HG03571 (cell line): ENCODE results near the gene PPARG.
"Not testable (repeated sequence)": the region's sequence is repeated elsewhere in the genome, so short reads cannot be mapped to it uniquely, and the experiment has no call there.

Source experiments
- ATAC-seq: cut with Tn5 transposase; IDR thresholded peaks from one replicate; pipeline ENCODE4 v1.9.1; 2021; ENCODE audit not compliant: unreplicated experiment

The PPARG gene

DNA sequence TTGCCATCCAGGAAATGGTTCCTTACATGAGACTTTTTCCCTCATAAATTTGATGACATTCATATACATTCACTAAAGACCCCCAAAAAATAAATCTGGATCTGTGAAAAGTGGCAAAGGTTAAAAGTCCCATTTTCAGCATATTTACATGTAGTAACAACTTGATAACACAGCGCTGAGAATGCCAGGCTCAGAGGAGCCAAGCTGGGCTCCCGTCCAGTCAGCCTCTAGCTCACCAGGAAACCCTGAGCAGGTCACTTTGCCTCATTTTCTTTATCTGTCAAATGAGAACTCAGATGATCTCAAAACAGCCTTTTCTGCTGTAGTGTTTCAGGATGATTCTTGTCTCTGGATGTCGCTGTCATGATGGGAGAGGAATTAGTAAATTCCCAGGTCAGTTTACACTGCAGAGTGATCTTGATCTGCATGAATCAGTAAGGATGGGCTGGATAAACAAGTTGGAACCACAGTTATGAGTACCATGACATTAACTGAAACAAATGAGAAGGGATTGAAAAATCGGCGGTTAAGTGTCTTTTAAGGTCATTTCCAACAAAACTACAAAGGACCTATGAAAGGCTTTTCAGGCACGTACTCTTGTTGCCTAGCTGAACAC lies 82.8 kb downstream of the PPARG start:
- ATAC-seq: no peak

DNA sequence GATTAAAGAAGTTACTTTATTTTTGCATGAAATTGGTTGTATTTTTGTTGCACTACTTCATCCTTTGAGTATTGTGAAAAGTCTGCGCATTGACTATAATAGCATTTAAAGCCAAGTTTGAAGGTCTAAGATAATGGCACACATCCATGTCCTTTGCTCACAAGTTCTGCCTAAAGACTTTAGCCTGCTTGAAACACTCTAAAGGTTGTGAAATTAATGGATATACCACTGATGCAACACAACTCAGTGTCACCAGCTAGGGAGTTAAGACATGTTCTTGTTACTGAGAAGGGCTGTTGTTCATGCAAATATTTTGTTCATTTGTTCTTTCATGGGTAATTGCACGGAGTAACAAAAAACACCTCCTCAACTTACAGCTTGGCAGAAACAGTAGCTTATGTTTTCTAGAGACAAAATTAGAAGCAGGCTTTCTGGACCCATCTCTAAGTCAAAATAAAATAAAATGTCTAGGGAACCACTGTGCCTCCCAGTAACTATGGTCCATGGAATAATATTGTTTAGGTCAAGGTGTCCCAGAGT lies 83.9 kb downstream of the PPARG start:
- ATAC-seq: no peak

DNA sequence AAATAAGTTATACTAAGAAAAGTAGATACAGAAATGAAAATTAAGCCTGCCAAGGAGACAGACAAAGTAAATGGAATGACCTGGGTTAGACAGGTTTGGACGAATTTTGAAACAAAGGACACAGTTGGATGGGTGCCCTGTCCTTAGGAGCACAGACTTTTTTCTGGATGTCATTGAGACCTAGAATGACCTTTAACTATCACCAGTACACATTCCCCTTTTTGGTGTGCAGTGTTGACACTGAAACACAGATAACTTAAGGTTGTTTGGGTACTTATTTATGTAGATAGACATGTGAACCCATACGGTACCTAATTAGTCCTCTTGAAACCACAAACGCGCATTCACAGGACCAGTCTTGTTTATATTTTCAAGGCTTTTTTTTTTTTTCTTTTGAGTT lies 86.7 kb downstream of the PPARG start:
- no peak for ATAC-seq

DNA sequence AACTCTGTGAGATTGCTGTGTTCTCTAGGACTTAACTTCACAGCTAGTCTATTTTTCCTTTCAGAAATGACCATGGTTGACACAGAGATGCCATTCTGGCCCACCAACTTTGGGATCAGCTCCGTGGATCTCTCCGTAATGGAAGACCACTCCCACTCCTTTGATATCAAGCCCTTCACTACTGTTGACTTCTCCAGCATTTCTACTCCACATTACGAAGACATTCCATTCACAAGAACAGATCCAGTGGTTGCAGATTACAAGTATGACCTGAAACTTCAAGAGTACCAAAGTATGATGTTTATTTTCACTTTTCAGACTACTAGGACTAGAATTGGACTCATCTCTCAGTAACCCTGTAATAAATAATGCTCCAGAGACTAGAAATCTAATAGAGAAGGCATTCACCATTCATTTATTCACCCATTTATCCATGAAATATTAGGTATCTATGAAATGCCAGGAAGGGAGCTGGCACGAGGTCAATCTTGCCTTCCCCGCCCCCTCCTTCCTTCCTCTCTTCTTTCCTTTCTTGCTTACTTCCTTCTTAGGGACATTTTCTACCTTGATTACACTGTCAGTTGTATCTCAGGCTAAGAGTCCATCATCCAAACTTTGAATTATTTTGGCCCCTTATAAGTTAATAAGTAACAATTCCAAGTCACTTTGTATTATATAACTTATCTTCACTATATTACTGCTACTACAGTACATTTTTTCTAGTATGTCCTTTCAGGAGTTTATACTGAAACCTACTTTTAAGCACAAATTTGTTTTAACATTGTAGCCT lies 91.0 kb downstream of the PPARG start:
- ATAC-seq: no peak

DNA sequence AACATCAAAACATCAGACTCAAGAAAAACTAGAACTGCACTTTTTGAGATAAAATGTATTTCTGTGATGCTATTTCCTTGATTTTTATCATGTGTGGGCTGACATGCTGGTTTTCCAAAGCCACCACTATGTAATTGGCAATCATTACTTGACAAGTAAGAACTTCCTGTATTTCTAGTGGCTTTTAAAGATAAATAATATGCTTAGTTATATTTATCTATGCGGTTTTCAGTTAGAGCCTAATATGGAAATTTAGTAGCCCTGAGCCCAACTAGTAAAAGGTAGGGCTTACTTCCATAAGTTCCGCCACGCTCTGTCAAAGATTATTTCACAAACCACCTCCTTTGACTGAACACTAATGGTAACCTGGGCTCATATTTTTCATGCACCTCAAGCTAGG lies 91.6 kb downstream of the PPARG start:
- ATAC-seq: no peak

DNA sequence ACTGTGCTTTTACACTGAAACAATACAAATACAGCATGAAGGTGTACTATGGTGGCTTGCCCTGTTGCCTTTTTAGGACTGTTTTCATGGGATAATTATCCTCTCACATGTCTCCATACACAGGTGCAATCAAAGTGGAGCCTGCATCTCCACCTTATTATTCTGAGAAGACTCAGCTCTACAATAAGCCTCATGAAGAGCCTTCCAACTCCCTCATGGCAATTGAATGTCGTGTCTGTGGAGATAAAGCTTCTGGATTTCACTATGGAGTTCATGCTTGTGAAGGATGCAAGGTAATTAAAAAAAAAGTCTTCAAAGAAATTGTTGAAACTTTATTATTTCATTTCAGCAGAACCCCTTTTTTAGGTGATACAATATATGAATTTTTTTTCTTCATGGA lies 92.3 kb downstream of the PPARG start:
- no peak for ATAC-seq

DNA sequence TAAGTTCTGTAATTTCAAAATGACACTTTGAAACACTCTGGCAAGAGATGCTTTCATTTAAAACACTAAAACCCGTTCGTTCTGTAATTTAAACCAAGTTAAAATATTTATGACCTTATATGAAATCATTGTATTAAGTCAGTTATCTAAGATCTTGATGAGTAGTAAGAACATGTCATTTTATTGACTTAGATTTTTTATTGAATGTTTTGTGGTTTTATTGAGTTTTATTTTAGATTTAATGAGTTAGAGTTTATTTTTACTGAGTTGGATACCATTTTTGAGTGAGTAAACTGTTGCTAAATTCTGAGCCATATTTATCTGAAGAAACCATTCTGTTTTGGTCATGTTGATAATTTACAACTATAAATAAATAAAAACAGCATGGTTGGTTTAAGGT lies 94.3 kb downstream of the PPARG start:
- no peak for ATAC-seq

DNA sequence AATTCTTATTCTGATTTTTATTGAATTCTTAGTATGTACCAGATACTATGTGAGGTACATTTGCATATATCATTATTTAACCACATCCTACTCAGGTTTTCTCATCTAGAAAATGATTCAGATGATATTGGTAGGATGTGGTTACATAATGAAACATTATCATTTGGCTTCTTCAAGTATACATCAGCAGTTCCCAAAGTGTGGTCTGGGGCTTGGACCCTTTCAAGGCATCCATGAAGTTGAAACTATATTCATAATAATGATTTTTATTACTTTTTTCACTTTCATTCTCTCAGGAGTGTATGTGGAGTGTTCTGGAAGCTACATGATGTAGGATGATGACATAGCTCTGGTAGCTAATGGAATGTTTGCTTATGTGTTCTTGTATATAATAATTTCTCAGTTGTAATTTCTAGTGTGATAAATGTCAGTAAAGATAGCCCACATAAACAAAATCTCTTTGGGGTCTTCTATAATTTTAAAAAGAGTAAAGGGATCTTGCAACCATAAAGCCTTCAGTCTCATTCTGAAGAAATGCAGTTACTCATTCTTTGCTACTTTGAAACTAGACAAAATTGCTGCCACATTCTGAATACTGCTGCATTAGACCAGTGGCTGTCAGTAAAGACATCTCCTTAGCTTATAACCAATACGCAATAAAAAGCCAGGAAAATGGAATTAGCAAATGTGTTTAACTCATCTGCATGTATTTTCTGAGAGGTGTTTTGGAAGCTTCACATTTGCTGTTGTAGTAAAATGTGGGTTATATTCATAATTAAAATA lies 95.8 kb downstream of the PPARG start:
- no peak for ATAC-seq

DNA sequence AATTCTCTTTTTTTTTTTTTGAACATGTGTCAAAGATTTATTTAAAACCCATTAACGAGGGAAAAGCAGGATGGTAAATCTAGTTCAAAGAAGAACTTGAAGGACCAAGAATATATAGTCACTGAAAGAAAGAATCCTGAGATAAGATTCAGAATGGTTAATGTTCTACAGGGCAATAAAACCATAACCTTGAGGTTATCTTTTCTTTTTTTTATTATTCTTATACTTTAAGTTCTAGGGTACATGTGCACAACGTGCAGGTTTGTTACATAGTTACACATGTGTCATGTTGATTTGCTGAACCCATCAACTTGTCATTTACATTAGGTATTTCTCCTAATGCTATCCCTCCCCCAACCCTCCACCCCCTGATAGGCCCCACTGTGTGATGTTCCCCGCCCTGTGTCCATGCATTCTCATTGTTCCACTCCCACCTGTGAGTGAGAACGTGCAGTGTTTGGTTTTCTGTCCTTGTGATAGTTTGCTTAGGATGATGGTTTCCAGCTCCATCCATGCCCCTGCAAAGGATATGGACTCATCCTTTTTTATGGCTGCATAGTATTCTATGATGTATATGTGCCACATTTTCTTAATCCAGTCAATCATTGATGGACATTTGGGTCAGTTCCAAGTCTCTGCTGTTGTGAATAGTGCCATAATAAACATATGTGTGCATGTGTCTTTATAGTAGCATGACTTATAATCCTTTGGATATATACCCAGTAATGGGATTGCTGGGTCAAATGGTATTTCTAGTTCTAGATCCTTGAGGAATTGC lies 97.8 kb downstream of the PPARG start:
- ATAC-seq: not testable (repeated sequence)

DNA sequence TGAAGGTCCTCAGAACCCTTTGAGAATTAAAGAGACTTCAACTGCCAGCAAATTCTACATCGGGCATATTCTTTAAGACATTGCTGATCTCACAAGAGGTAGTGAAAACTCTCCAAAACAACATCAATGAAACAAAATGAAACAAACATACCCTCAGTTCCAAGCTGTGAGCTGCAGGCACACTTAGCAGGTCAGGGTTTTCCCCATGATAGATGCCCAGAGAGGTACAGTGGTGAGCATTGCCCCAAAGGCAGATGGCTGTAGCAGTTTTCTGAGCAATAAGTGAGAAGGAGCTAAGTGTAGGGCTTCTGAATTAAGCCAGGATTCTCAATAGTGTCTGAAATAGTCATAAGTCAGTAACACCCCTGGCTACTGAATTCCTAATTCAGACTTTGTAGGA lies 99.3 kb downstream of the PPARG start:
- no peak for ATAC-seq

DNA sequence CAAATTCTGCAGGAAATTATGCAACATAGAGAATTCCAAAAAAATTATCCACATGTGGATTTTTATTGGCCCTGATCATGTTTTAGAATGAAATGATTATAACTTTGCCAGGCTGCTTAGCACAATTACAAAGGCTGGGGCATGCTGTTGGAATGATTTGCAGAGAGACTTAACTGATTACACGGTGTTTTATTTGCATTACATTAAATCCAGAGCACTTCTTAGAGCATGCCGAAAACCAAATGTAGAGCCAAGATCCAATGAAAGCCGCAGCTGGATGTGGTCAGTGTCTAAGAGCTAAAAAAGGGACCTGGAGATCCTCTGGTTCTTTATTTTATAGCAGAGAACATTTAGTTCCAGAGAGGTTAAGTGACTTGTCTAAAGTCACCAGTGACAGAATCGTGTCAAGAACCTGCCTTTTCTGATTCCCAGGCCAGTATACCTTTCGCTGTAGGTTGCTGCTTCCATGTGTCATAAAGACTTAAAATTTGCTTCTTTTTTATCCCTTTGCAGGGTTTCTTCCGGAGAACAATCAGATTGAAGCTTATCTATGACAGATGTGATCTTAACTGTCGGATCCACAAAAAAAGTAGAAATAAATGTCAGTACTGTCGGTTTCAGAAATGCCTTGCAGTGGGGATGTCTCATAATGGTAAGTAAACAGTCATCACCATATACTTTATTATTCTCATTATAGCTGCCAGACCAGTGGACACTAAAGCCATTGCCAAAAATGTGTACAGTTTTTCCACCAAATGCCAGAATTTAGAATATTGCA lies 103.4 kb downstream of the PPARG start:
- ATAC-seq: no peak

DNA sequence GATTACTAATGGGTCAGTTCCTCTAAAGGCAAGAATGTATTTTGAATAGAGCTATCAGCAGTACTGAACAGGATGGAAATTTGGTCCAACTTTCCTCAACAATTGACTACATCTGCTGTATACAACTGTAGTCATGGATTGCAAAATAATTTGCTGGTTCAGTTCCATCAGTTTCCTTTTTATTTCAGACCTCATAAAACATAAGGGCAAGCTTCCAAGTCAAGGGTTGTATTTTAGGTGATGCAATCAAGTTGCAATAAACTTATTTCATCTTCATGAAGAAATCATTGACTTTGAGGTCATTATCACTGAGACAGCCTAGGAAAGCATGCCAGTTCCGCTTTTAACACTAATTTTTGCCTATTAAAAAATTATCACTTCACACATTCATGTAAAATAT lies 105.0 kb downstream of the PPARG start:
- ATAC-seq: no peak

DNA sequence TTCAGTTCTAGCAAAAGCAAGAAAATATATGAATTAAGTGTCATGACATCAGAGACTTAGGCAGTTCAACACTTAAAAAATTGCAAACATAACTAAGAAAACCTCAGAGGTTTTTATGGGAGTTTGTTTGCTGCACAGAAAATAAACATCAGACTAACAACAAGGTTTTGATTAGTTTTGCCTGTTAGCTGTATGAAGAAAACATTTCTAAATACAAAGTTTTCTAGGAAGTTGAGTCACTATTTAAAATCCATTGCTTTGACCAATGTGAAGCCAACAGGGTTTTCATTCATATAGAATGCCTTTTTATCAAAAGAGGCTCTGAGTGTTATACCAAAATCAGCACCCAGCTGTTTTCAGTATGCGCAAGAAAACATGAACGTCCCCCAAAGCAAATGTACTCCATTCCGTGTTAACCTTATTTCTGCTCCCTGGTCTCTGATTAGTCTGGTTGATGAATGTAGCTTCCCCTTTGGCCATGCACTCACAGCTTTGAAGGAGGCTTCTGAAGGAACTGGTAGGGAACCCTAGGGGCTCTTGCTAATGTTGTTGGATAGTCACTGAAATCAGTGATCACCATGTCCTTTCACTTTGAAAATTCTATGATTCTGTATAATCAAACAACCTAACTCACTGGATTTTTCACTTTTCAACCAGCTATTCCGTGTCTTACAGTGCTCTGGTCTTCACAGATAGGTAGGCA lies 105.8 kb downstream of the PPARG start:
- ATAC-seq: no peak

DNA sequence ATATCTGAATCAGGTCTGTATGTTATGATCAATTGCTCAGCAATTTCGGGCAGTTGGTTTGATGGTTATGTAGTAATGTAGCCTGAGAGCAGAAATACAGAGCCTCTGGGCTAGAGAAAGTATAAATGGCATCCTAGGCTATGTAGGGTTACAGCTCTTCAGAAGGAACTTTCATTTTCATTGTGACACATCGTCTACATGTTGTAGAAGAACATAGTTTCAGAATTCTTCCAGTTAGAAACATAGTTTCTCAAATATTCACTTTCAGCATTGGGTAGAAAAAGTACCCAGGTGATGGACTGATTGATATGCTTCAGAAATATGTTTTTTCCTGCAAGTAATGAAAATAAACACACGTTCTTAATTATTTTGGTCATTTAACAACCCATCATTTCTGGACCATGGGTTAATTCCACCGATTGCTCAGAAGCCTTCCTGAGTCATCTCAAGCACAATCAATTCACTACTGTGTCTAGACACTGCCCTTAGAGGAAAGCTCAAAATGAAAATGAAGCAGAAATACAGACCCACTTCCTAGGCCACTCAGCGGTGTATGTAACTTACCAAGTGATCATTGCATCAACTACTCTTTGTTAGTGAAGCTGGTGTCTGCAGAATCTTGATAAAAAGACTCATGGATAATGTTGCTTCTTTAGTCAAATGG lies 106.6 kb downstream of the PPARG start:
- ATAC-seq: peak; percentile 93

DNA sequence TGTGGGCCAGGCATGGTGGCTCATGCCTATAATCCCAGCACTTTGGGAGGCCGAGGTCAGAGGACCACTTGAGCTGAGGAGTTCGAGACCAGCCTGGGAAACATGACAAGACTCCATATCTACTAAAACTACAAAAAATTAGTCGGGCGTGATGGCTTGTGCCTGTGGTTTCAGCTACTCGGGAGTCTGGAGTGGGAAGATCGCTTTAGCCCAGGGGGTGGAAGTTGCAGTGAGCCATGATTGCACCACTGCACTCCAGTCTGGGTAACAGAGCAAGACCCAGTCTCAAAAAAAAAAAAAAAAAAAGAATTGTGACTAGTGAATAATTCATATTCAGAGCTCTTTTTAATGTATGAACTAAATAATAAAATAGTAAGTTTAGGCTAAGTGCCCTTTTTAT lies 107.6 kb downstream of the PPARG start:
- ATAC-seq: no peak

DNA sequence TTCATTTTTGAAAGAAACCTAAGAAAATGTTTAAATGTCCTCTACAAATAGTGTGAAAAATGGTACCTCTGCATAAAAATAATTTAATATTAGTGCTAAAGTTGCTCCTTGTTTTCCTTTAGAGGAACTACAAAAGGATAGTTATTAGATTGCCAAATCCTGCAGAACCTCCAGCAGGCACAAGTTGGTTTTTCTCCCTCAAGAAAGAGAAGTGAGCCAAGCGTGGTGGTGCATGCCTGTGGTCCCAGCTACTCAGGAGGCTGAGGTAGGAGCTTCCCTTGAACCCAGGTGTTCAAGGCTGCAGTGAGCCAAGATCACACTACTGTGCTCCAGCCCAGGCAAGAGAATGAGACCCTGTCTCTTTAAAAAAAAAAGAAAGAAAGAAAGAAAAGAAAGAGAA lies 110.4 kb downstream of the PPARG start:
- ATAC-seq: no peak

DNA sequence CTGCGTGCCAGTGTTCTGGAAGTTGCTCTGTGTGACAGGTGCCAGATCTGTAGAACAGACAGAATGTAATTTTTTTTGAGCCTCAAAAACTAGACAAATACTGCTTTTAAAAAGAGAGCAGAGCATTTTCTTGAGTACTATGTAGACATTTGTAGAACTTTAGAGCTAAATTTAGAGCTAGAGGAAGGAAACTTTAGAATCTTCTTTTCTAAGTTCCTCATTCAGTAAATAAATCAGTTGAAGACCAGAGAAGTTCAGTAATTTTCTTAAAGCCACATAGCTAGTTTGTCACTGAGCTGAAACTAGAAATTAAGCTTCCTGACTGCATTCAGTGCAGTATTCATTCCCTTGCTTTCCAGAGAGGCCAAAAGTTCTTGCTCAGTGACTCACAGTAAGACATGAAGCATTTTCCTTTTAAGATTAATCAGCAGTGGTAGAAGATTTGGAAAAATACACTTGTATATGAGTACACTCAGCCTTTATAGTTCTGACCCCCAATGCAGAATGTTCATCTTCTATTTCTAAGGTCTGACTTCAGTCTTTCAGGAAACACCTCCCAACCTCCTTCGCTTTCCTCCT lies 111.8 kb downstream of the PPARG start:
- no peak for ATAC-seq

DNA sequence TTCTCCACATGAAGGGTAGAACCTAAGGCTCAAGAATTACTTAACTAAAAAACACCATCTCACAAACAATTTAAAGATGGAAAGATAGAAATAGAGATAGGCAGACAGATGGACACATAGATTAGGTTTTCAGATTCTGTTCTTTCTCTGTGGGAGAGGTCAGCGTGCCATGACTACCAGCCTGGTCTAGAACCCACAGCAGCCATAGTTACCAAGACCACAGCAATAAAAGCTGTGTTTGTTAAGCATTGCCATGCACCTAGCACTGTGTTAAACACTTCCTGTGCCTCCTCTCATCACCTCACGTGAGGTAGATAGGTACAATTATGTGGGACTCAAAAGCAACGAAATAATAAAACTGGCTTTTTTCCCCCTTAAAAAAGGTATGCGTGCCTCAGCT lies 112.3 kb downstream of the PPARG start:
- no peak for ATAC-seq
